GM12875 (cell line): ENCODE data around the gene ADAMTS8.

Experiments
- H3K4me3 ChIP-seq: one replicate; pipeline ENCODE4 v1.5.1; 2011; ENCODE audit warnings: low read depth, low read length, control low read depth
- CTCF ChIP-seq: IDR thresholded peaks from 2 replicates; pipeline ENCODE4 v1.5.1; 2011; ENCODE audit warnings: low read depth, mild to moderate bottlenecking, control low read depth, inconsistent platforms, low read length, moderate library complexity, borderline replicate concordance; ENCODE audit not compliant: insufficient read depth

Gene ADAMTS8

GRCh38 chr11:130390071-130390758, 38.2 kb downstream of the ADAMTS8 start:
- no peak overlapping the region for H3K4me3 ChIP-seq
- TF ChIP-seq CTCF, result no peak

GRCh38 chr11:130389335-130389935, 39.0 kb downstream of the ADAMTS8 start:
- TF ChIP-seq CTCF, result no peak
- no peak overlapping the region for H3K4me3 ChIP-seq

- H3K4me3 ChIP-seq, result no peak overlapping the region
- no peak for TF ChIP-seq CTCF
Measured at GRCh38 chr11:130388607-130389205, 39.7 kb downstream of the ADAMTS8 start.

- no peak overlapping the region for H3K4me3 ChIP-seq
- no peak for TF ChIP-seq CTCF
Measured at GRCh38 chr11:130386056-130386455, 42.4 kb downstream of the ADAMTS8 start.

- no peak for TF ChIP-seq CTCF
- H3K4me3 ChIP-seq, result no peak overlapping the region
Measured at GRCh38 chr11:130383344-130384211, 44.8 kb downstream of the ADAMTS8 start.

- no peak for TF ChIP-seq CTCF
- H3K4me3 ChIP-seq, result no peak overlapping the region
Measured at GRCh38 chr11:130381317-130381716, 47.1 kb downstream of the ADAMTS8 start.
